Aorta (tissue), 5 donors: Measurements from ENCODE around the gene PGM1. TPM values are rescaled to one million over a fixed set of nuclear protein-coding genes. Genes with fewer than 3 reads are reported as not detected.

Source experiments
- ATAC-seq: fragments of 200-7000 bp; cut with Tn5 transposase; one replicate; pipeline ENCODE4 v1.9.1; 2022; ENCODE audit warnings: moderate library complexity; ENCODE audit not compliant: low FRiP score
- DNase-seq, 2 donors: peaks; one replicate each; pipeline ENCODE4 v3.0.0-alpha.2; 2020
- H3K27ac ChIP-seq, 2 donors: one replicate each; pipeline ENCODE4 v1.5.1; 2013; ENCODE audit warnings: low read length in 2 of 2, mild to moderate bottlenecking in 2 of 2, moderate library complexity in 2 of 2, control low read depth in 1 of 2, inconsistent platforms in 1 of 2, low read depth in 1 of 2
- H3K27me3 ChIP-seq, 2 donors: one replicate each; pipeline ENCODE4 v1.6.1; 2013; ENCODE audit warnings: control low read depth in 1 of 2, low read length in 1 of 2, mild to moderate bottlenecking in 1 of 2, moderate library complexity in 1 of 2; ENCODE audit not compliant: insufficient read depth in 2 of 2, control insufficient read depth in 1 of 2
- H3K36me3 ChIP-seq, 2 donors: one replicate each; pipeline ENCODE4 v1.6.1; 2013; ENCODE audit warnings: control low read depth in 1 of 2, low read length in 1 of 2, mild to moderate bottlenecking in 1 of 2; ENCODE audit not compliant: insufficient read depth in 2 of 2, control insufficient read depth in 1 of 2
- H3K4me1 ChIP-seq, 2 donors: one replicate each; pipeline ENCODE4 v1.6.1; 2013; ENCODE audit warnings: low read length in 2 of 2, control low read depth in 1 of 2, mild to moderate bottlenecking in 1 of 2, moderate library complexity in 1 of 2; ENCODE audit not compliant: insufficient read depth in 2 of 2, control insufficient read depth in 1 of 2
- H3K4me3 ChIP-seq, 2 donors: one replicate each; pipeline ENCODE4 v1.5.1; 2013; ENCODE audit warnings: low read length in 2 of 2, control low read depth in 1 of 2, mild to moderate bottlenecking in 1 of 2
- H3K9me3 ChIP-seq: one replicate; pipeline ENCODE4 v1.6.1; 2013; ENCODE audit warnings: mild to moderate bottlenecking, low read length; ENCODE audit not compliant: control insufficient read depth
- WGBS, 2 donors: extraction: QIAGEN DNeasy Blood & Tissue Kit; methylation state at CpG; one replicate each; pipeline ENCODE4 v1.1.7; 2013; 5-methylcytosine and 5-hydroxymethylcytosine counted together
- intact Hi-C, 2 donors: fragments of 100-400 bp; cut with DNase I; formaldehyde crosslinking; loops; one replicate each; pipeline versions ENCODE4 v1.14.2 to v1.15.0; 2022
- long read RNA-seq, 2 donors: library from polyadenylated mRNA; unstranded; transcript quantifications; one replicate each; pipeline ENCODE4 v2.0.0, GENCODE V29; 2020 to 2021
- polyA plus RNA-seq, 2 donors: library from polyadenylated mRNA; stranded (reverse); fragments of 200-250 nt; gene quantifications; one replicate each; pipeline ENCODE4 v1.2.3, GENCODE V29; 2013
- total RNA-seq, 2 donors: library from RNA; stranded (reverse); fragmentation: NEBNext Ultra II Directional; extraction: Animal tissue kit (Norgen Biotek cat#: 25700); gene quantifications; one replicate each; pipeline ENCODE4 v1.2.1, GENCODE V29; 2021
- donor health status: healthy with polysubstance abuse.
- donor health status: Bipolar disorder and iron deficiency.
- donor health status: DM: no; HTN: no; CAD: no.
- donor health status: DM: no; HTN: no; CAD: no.
- donor health status: DM: yes; HTN: yes; CAD: no.

The PGM1 gene
- 10 to 100 TPM; 60.1 to 63.5 TPM for total RNA-seq
- polyA plus RNA-seq = 10 to 100 TPM; 20.2 to 57.0 TPM
- long read RNA-seq, donor 1, transcript PGM1-202 (11 exons, 2,472 nt) = major isoform, 465 of 502 reads
- long read RNA-seq, donor 1, partial matches to known transcripts = 29 of 502 reads
- long read RNA-seq, donor 1, other reads (novel, unspliced or antisense) = 7 of 502 reads
- long read RNA-seq, donor 2, transcript PGM1-202 (11 exons, 2,472 nt) = major isoform, 40 of 48 reads
- long read RNA-seq, donor 2, partial matches to known transcripts = 3 of 48 reads
- long read RNA-seq, donor 2, other reads (novel, unspliced or antisense) = 5 of 48 reads

DNA sequence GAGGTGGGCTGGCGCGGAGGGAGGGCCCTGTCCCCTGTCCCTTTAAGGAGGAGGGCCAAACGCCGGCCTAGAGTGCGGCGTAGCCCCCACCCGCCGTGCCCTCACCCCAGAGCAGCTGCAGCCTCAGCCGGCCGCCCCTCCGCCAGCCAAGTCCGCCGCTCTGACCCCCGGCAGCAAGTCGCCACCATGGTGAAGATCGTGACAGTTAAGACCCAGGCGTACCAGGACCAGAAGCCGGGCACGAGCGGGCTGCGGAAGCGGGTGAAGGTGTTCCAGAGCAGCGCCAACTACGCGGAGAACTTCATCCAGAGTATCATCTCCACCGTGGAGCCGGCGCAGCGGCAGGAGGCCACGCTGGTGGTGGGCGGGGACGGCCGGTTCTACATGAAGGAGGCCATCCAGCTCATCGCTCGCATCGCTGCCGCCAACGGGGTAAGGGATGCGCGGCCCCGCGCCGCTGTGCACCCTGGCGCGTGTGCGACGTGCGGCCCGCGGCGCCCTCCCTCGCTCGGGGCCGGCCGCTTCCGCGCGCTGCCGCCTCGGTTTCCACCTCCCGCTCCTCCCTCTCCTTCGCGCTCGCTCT, at the start of gene PGM1:
PGM1 (plus strand) TSS at position 109 of the 583 bp plus-strand sequence; CDS start at position 187, 78 bp downstream.
- intact Hi-C loops = no loop called here
- H3K4me3 ChIP-seq = peak within 1 kb of the TSS; percentile 58 to 90
- WGBS, 2 donors = 0% methylated on average over 59 to 64 of the region's 64 CpGs
- no peaks in the 10 kb centered on the region for H3K36me3 ChIP-seq
- peak; percentile 90 for ATAC-seq
- peak; percentile 85 to 91 for DNase-seq
- no peaks in the 10 kb centered on the region for H3K27me3 ChIP-seq
- H3K4me1 ChIP-seq = peaks cover 2 to 8% of the 10 kb centered on the region in 2 donors
- no peaks in the 10 kb centered on the region for H3K9me3 ChIP-seq
- peak within 1 kb of the TSS; percentile 46 to 92 for H3K27ac ChIP-seq

DNA sequence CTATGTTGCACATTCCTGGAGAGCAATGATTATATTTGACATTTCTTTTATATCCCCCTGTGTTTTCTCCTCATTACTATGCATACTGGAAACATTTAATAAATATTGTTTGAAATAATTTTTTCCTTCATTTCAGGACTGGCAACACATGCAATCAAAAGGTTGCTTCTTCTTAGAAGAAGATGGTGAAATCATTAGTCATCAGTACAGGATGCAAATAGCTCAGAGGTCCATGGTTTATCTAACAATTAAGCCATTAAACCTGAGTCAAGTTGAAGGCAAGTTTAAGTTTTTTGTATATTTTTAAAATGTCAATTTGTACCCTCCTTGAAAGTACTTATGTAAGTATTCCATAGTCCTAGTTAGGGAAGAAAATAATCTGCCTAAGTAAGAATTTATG, 47.4 kb upstream of the PGM1 start:
- intact Hi-C loops = loop anchor here in 1 of 2 donors (10.0 kb wide), 1 partner anchor 701 kb away; no protein-coding TSS in a partner anchor
- no peak overlapping the region for H3K4me3 ChIP-seq
- no peaks in the 10 kb centered on the region for H3K4me1 ChIP-seq
- DNase-seq (no peak), ATAC-seq (no peak)
- H3K9me3 ChIP-seq = no peaks in the 10 kb centered on the region
- no peaks in the 10 kb centered on the region for H3K36me3 ChIP-seq
- H3K27ac ChIP-seq = no peak overlapping the region
- H3K27me3 ChIP-seq = no peaks in the 10 kb centered on the region

- Histone ChIP-seq H3K4me1 (no peaks in the 10 kb centered on the region), H3K4me3 (no peak overlapping the region), H3K27me3 (no peaks in the 10 kb centered on the region), H3K27ac (no peak overlapping the region), H3K36me3 (no peaks in the 10 kb centered on the region), H3K9me3 (no peaks in the 10 kb centered on the region)
- intact Hi-C loops = loop anchor here in 1 of 2 donors (10.0 kb wide), 1 partner anchor 703 kb away; no protein-coding TSS in a partner anchor
- 68 to 71% methylated on average over 2 of the region's 2 CpGs for WGBS, 2 donors
- ATAC-seq (peak; percentile 29), DNase-seq (no peak)
Observed at GRCh38 chr1:63547621-63548294, 45.5 kb upstream of the PGM1 start.

DNA sequence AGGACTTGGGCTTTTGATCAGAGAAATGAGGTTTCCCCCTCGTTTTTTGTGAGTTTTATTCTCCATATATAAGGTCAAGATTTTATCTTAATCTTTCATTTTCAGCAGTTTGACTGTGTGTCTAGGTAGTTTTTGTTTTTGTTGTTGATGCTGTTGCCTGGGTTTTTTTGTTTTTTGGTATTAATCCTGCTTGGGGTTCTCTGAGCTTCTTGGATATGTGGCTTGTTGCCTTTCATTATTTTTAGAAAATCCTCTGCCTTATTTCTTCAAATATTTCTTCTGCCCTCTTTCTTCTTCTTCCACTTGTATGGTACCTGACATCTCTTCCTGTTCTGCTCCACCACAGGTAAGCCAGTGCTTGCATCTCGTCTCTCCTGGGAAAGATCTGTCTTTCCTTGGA, 44.9 kb upstream of the PGM1 start:
- ATAC-seq (no peak), DNase-seq (no peak)
- no peak overlapping the region for H3K27ac ChIP-seq
- no peaks in the 10 kb centered on the region for H3K27me3 ChIP-seq
- H3K4me3 ChIP-seq = no peak overlapping the region
- 95 to 96% methylated on average over 2 of the region's 2 CpGs for WGBS, 2 donors
- intact Hi-C loops = loop anchor here in 1 of 2 donors (10.0 kb wide), 1 partner anchor 704 kb away; no protein-coding TSS in a partner anchor
- no peaks in the 10 kb centered on the region for H3K9me3 ChIP-seq
- no peaks in the 10 kb centered on the region for H3K36me3 ChIP-seq
- H3K4me1 ChIP-seq = no peaks in the 10 kb centered on the region

DNA sequence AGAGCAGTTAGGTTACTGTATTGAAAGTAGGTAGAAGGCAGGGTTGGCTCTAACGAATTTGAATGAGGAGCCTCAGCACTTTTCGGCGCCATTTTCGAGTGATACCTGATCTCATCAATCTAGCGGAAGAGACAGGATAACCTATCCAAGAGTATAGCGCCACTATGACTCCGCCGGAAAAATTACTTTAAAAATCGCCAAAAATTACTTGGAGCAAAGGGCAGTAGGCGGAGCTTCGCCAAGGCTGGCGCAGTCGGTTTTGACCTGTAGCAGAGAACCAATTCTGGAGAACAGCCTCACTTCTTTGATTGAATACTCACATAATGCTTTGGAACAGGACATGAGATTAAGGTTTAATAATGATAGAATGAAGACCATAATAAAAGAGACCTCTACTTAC, 44.3 kb upstream of the PGM1 start:
- Histone ChIP-seq H3K4me1 (no peaks in the 10 kb centered on the region), H3K27me3 (no peaks in the 10 kb centered on the region), H3K4me3 (no peak overlapping the region), H3K9me3 (no peaks in the 10 kb centered on the region), H3K27ac (no peak overlapping the region), H3K36me3 (no peaks in the 10 kb centered on the region)
- intact Hi-C loops = loop anchor here in 1 of 2 donors (10.0 kb wide), 1 partner anchor 704 kb away; no protein-coding TSS in a partner anchor
- WGBS, 2 donors = 95% methylated on average over 13 of the region's 13 CpGs
- no peak for DNase-seq
- no peak for ATAC-seq

DNA sequence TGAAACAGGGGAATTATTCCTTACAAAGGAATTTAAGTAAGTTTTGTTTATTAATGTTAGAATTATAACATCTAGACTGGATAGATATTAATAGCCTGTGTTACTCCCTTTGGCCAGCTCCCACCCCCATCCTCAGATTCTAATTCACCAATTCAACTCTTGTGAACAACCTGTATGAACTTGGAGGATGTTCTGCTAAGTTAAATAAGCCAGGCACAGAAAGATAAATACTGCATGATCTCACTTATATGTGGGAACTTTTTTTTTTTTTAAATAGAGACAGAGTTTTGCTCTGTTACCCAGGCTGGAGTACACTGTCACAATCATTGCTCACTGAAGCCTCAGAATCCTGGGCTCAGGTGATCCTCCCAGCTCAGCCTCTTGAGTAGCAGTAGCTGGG, 37.7 kb upstream of the PGM1 start:
- Histone ChIP-seq H3K36me3 (no peaks in the 10 kb centered on the region), H3K27ac (no peak overlapping the region), H3K9me3 (no peaks in the 10 kb centered on the region), H3K27me3 (no peaks in the 10 kb centered on the region), H3K4me1 (no peaks in the 10 kb centered on the region), H3K4me3 (no peak overlapping the region)
- no peak for DNase-seq
- no peak for ATAC-seq
- intact Hi-C loops = no loop called here

- DNase-seq = no peak
- Histone ChIP-seq H3K27me3 (no peaks in the 10 kb centered on the region), H3K27ac (no peak overlapping the region), H3K4me1 (no peaks in the 10 kb centered on the region), H3K4me3 (no peak overlapping the region), H3K9me3 (no peaks in the 10 kb centered on the region), H3K36me3 (no peaks in the 10 kb centered on the region)
- ATAC-seq = no peak
- 61 to 65% methylated on average over 6 of the region's 6 CpGs for WGBS, 2 donors
- intact Hi-C loops = no loop called here
Observed at GRCh38 chr1:63557365-63557987, 35.7 kb upstream of the PGM1 start.

DNA sequence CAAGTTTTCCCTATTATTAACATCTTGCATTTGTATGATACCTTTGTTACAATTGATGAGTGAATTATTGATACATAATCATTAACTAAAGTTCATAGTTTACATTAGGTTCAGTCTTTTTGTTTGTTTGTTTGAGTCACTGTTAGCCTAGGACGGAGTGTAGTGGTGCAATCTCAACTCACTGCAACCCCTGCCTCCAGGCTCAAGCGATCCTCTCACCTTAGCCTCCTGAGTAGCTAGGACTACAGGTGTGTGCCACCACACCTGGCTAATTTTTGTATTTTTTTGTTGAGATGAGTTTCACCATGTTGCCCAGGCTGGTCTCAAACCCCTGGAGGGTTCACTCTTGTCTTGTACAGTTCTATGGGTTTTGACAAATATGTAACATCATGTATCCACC, 33.9 kb upstream of the PGM1 start:
- no peaks in the 10 kb centered on the region for H3K27me3 ChIP-seq
- H3K36me3 ChIP-seq = no peaks in the 10 kb centered on the region
- ATAC-seq (no peak), DNase-seq (no peak)
- H3K4me1 ChIP-seq = no peaks in the 10 kb centered on the region
- intact Hi-C loops = no loop called here
- WGBS, 2 donors = 96 to 97% methylated on average over 2 of the region's 2 CpGs
- no peaks in the 10 kb centered on the region for H3K9me3 ChIP-seq
- no peak overlapping the region for H3K4me3 ChIP-seq
- H3K27ac ChIP-seq = no peak overlapping the region
